HG02885 (cell line): ENCODE measurements around the gene OPRM1.
"Not testable (repeated sequence)": the region's sequence is repeated elsewhere in the genome, so short reads cannot be mapped to it uniquely, and the experiment has no call there.

Experiments
- ATAC-seq: cut with Tn5 transposase; IDR thresholded peaks from one replicate; pipeline ENCODE4 v1.9.1; 2021; ENCODE audit warnings: mild to moderate bottlenecking; ENCODE audit not compliant: unreplicated experiment, poor library complexity

The OPRM1 gene

GRCh38 chr6:154138793-154139192 is 99.8 kb downstream of the OPRM1 start:
- ATAC-seq, result no peak

GRCh38 chr6:154139892-154140291 is 100.9 kb downstream of the OPRM1 start:
- ATAC-seq, result no peak

- ATAC-seq, result no peak
Measured at GRCh38 chr6:154140743-154141142, 101.7 kb downstream of the OPRM1 start.

GRCh38 chr6:154143753-154144152 is 104.7 kb downstream of the OPRM1 start:
- no peak for ATAC-seq

GRCh38 chr6:154154389-154154967 is 115.4 kb downstream of the OPRM1 start:
- ATAC-seq, result no peak

- peak; percentile 79 for ATAC-seq
Measured at GRCh38 chr6:154156135-154156896, 117.3 kb downstream of the OPRM1 start.

- peak; percentile 63 for ATAC-seq
Measured at GRCh38 chr6:154157082-154157481, 118.0 kb downstream of the OPRM1 start.

- ATAC-seq, result no peak
Measured at GRCh38 chr6:154157706-154158105, 118.7 kb downstream of the OPRM1 start.

- no peak for ATAC-seq
Measured at GRCh38 chr6:154159126-154159525, 120.1 kb downstream of the OPRM1 start.

- ATAC-seq, result peak; percentile 64
Measured at GRCh38 chr6:154161689-154162088, 122.6 kb downstream of the OPRM1 start.

- no peak for ATAC-seq
Measured at GRCh38 chr6:154164397-154164796, 125.4 kb downstream of the OPRM1 start.

GRCh38 chr6:154165478-154165877 is 126.4 kb downstream of the OPRM1 start:
- ATAC-seq, result no peak

GRCh38 chr6:154166140-154166539 is 127.1 kb downstream of the OPRM1 start:
- no peak for ATAC-seq

- no peak for ATAC-seq
Measured at GRCh38 chr6:154167126-154167525, 128.1 kb downstream of the OPRM1 start.

GRCh38 chr6:154169193-154169847 is 130.3 kb downstream of the OPRM1 start:
- ATAC-seq, result no peak

- no peak for ATAC-seq
Measured at GRCh38 chr6:154170106-154170505, 131.1 kb downstream of the OPRM1 start.

- ATAC-seq, result not testable (repeated sequence)
Measured at GRCh38 chr6:154172393-154172792, 133.4 kb downstream of the OPRM1 start.

GRCh38 chr6:154179434-154179833 is 140.4 kb downstream of the OPRM1 start:
- ATAC-seq, result no peak

GRCh38 chr6:154187203-154187602 is 148.2 kb downstream of the OPRM1 start:
- no peak for ATAC-seq

GRCh38 chr6:154187714-154188113 is 148.7 kb downstream of the OPRM1 start:
- no peak for ATAC-seq

- no peak for ATAC-seq
Measured at GRCh38 chr6:154196333-154196885, 157.4 kb downstream of the OPRM1 start.
